ENCODE measurements around the gene CXCL10. TPM values are rescaled to one million over a fixed set of nuclear protein-coding genes. Genes with fewer than 3 reads are reported as not detected.

The CXCL10 gene
- total and polyA plus RNA-seq, 10 of the 15 experiments (the other 5 are each of a cell fraction or from before 2014, with no cell fraction given): 0.46 to 19.5 (median 2.6) TPM

GRCh38 chr4:76007089-76007862, 16.0 kb downstream of the CXCL10 start, which contains the start of gene CXCL9:
TSS of gene CXCL9 (minus strand) at chr4:76007509. CDS start at chr4:76007449, 60 bp downstream.
- SMC1A ChIA-PET (ENCODE audit: uncharacterized antibody, unreplicated experiment): interaction anchor here (1.4 to 1.9 kb wide), 2 partner anchors 10 to 51 kb away, joined by 5 to 6 read pairs; no protein-coding TSS in a partner anchor
- POLR2A ChIA-PET: no interaction called here
- no peak for ATAC-seq

More at GRCh38 chr4:76007089-76007862, 16.0 kb downstream of the CXCL10 start, which contains the start of gene CXCL9:
- H3K27me3 ChIP-seq (replicated peaks in 1 of 2; ENCODE audit: control insufficient read depth in 2 of 2, insufficient read depth in 2 of 2, low read length in 1 of 2): peaks cover 5 to 6% of the 10 kb centered on the region in 2 experiments; a peak in 1 of 4 replicates
- no peak for DNase-seq (ENCODE audit: low read depth, low spot score)
- H3K79me2 ChIP-seq (ENCODE audit: control insufficient read depth, insufficient read depth, low read length): no peaks in the 10 kb centered on the region
- H3K27ac ChIP-seq (ENCODE audit: control insufficient read depth, insufficient read depth): no peak within 1 kb of the TSS
- no peak for TF ChIP-seq JUNB (IDR thresholded peaks at IDR 0.05)
- TF ChIP-seq FOXK2 (IDR thresholded peaks at IDR 0.05): no peak
- no peak for TF ChIP-seq GABPA (IDR thresholded peaks at IDR 0.05; ENCODE audit: low read depth)
- TF ChIP-seq MLLT1 (IDR thresholded peaks at IDR 0.05): no peak
- TF ChIP-seq ZNF687 (IDR thresholded peaks at IDR 0.05): no peak
- no peak for TF ChIP-seq RBBP5 (conservative IDR thresholded peaks at IDR 0.05)
- no peak for TF ChIP-seq TBL1XR1 (IDR thresholded peaks at IDR 0.05; ENCODE audit: low read depth, low read length)
- TF ChIP-seq NFYB (IDR thresholded peaks at IDR 0.05; ENCODE audit: insufficient read depth, low read depth, low read length): no peak
- no peak for TF ChIP-seq MTA2 (IDR thresholded peaks at IDR 0.05; ENCODE audit: low read depth)
- TF ChIP-seq IRF3 (IDR thresholded peaks at IDR 0.05): no peak
- no peak for TF ChIP-seq SPI1 (IDR thresholded peaks at IDR 0.05; ENCODE audit: borderline replicate concordance, insufficient read depth, low read depth, low read length)
- no peak for TF ChIP-seq MEF2B (IDR thresholded peaks at IDR 0.05; ENCODE audit: partially characterized antibody, poor library complexity, severe bottlenecking)
- TF ChIP-seq CTCF (IDR thresholded peaks at IDR 0.05 in 2 of 3, conservative IDR thresholded peaks at IDR 0.05 in 1 of 3; ENCODE audit: control insufficient read depth in 2 of 3, extremely low read depth in 1 of 3, insufficient read depth in 1 of 3, low read depth in 3 of 3, low read length in 3 of 3): no peak
- TF ChIP-seq CBX3 (IDR thresholded peaks at IDR 0.05; ENCODE audit: borderline replicate concordance, low read depth): no peak
- H3K9me3 ChIP-seq (replicated peaks; ENCODE audit: control insufficient read depth, insufficient read depth, low read length): no peaks in the 10 kb centered on the region; the same call in 2 of the 3 replicates
- no peaks in the 10 kb centered on the region for H4K20me1 ChIP-seq (ENCODE audit: control insufficient read depth, insufficient read depth)
- 0% methylated on average over 1 of the region's 1 CpG for WGBS (ENCODE audit: insufficient coverage, insufficient replicate concordance, low lambda C conversion rate, missing lambda C conversion rate)
- ChIA-PET CTCF (interaction anchor here (3.4 kb wide), 1 partner anchor 11 kb away, joined by 18 read pairs; no protein-coding TSS in a partner anchor), RAD21 (ENCODE audit: unreplicated experiment) (no interaction called here)
- no peak within 1 kb of the TSS for H3K9ac ChIP-seq (ENCODE audit: control insufficient read depth, insufficient read depth, low read length)
- H2AFZ ChIP-seq (ENCODE audit: control insufficient read depth, low read depth, low read length): no peak within 1 kb of the TSS
- H3K36me3 ChIP-seq (ENCODE audit: control insufficient read depth in 2 of 2, insufficient read depth in 2 of 2, low read length in 1 of 2): no peaks in the 10 kb centered on the region
- no peak for FAIRE-seq
- no peak within 1 kb of the TSS for H3K4me3 ChIP-seq
- in situ Hi-C loops (cut with MboI): no loop called here
- intact Hi-C loops (cut with micrococcal nuclease; ENCODE audit: unreplicated experiment): no loop called here
- peaks cover 11% of the 10 kb centered on the region for H3K4me1 ChIP-seq (ENCODE audit: control insufficient read depth, insufficient read depth, low read length)
- BruUV-seq (replicated peaks): no TSS peak
- no peak within 1 kb of the TSS for H3K4me2 ChIP-seq (ENCODE audit: control insufficient read depth, insufficient read depth)

Data from GM12878 (cell line).